ENCODE data around the gene PTPRM. TPM values are rescaled to one million over a fixed set of nuclear protein-coding genes. Genes with fewer than 3 reads are reported as not detected.

The PTPRM gene
- total and polyA plus RNA-seq, 2 of the 8 experiments (the other 6 are each of a cell fraction or from before 2014, with no cell fraction given): 4.1 to 7.0 TPM

DNA sequence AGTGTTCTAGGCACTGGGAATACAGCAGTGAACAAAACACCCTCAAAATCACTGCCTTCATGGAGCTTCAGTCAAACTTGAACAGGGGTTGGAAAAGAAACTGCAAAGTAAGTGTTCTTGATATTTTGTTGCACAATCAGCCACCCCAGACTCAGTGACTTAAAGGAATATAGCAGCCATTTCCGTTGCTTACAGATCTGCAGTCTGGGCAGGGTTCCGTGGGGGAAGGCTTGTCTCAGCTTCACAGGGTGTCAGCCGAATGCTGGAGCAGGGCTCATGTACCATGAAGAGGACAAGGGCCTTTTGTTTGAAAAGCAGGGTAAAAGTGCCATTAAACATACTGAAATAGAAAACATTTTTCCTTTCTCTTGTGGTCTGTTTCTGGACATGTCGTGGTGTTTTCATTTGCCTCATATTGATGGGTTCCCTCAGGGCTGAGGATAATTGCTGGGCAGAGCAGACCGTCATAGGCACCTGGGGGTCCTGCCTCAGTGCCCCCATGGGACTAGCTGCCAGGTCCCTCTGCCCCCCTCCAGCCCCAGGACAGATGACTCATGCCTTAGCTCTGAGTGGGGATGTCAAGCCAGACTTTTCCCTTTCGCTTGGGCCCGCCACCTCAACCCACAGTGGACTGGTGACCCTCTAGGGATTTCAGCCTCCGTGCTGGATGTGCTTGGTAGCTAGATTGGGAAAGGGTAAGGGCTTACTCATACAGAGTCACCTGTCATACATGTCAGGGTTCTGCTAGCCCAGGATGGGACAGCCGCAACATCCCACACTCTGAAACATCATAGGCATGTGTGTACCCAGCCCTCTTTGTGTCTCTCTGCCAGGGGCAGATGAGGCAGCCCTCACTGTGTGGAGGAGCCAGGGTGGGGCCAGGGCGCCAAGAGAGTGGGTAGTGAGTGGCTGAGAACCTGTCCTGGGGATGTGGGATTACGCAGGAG is 96.5 kb downstream of the PTPRM start (continued):
- TF ChIP-seq HDAC6 (IDR thresholded peaks at IDR 0.05; ENCODE audit: low read depth, low read length) (no peak), HDAC2 (IDR thresholded peaks at IDR 0.05; ENCODE audit: borderline replicate concordance in 1 of 2, low read depth in 2 of 2, low read length in 2 of 2) (no peak), GTF2F1 (IDR thresholded peaks at IDR 0.05; ENCODE audit: borderline replicate concordance, low read depth, low read length) (no peak), JUND (IDR thresholded peaks at IDR 0.05; ENCODE audit: low read length) (no peak)
